ENCODE data around the gene ARRDC3.

GRCh38 chr5:91331705-91332104 lies 51.4 kb downstream of the ARRDC3 start:
- TF ChIP-seq CTCF (IDR thresholded peaks at IDR 0.05; ENCODE audit: poor library complexity) (no peak), EZH2 (IDR thresholded peaks at IDR 0.05; ENCODE audit: borderline replicate concordance) (no peak)
